GM12873 (cell line): ENCODE data around the gene IRAK2.

Experiments
- CTCF ChIP-seq: IDR thresholded peaks from 2 replicates; pipeline ENCODE4 v1.5.1; 2012; ENCODE audit warnings: low read depth, mild to moderate bottlenecking, moderate library complexity, low read length, control low read depth; ENCODE audit not compliant: insufficient read depth; ENCODE audit errors: missing control alignments

The IRAK2 gene

GRCh38 chr3:10292505-10293419, 128.0 kb downstream of the IRAK2 start, which contains the start of gene GHRL:
Gene GHRL, minus strand, starts transcription at chr3:10292947. Its CDS starts 2,767 bp downstream, at chr3:10290180.
- no peak for TF ChIP-seq CTCF
